HG03108 (cell line): ENCODE data around the gene GOLGA8H.
"Not testable (repeated sequence)": the region's sequence is repeated elsewhere in the genome, so short reads cannot be mapped to it uniquely, and the experiment has no call there.

Experiments
- ATAC-seq: cut with Tn5 transposase; IDR thresholded peaks from one replicate; pipeline ENCODE4 v1.9.1; 2021; ENCODE audit warnings: moderate library complexity; ENCODE audit not compliant: unreplicated experiment

GOLGA8H gene

DNA sequence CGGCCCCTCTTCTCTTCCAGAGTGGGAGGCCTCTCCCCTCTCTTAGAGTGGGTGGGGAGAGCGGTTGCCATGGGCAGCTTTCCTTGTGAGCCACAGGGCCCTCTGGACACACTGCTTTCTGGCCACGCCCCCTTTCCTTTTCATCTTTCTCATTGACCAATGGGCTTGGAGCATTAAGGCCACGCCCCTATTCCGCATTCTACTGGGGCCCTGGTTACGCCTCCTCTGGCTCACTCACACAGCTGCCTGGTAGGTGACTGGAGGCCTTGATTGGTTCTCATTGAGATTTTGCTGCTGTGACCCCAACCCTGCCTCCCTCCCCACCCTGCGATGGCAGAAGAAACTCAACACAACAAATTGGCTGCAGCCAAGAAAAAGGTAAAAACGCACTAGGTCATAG, at the start of gene GOLGA8H:
TSS of gene GOLGA8H (plus strand) at position 233 of the 400 bp plus-strand sequence. CDS start at position 331, 98 bp downstream.
- ATAC-seq = not testable (repeated sequence)

- ATAC-seq = not testable (repeated sequence)
Measured at GRCh38 chr15:30566949-30567348, 36.9 kb upstream of the GOLGA8H start.

DNA sequence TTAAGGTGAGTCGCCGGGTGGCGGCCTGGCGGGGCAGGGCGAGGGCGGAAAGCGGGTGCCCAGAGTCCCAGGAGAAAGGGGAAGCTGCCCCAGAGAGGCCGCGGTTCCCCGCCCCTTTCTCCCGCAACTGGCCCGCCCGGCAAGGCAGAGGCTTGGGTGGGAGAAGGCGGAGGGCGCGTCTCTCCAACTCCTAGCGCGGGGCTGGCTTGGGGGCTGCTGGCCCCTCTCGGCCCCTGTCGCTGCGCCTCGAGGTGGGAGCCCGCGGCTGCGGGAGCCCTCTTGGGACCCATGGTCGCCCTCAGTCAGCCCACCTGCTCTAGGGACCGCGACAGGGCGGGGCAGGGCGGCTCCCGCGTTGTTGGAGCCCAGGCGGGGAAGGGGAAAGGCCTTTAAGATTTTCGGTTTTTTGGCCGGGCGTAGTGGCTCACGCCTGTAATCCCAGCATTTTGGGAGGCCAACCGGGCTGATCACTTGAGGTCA, 30.8 kb upstream of the GOLGA8H start:
- not testable (repeated sequence) for ATAC-seq

- not testable (repeated sequence) for ATAC-seq
Measured at GRCh38 chr15:30579394-30579970, 24.3 kb upstream of the GOLGA8H start.

DNA sequence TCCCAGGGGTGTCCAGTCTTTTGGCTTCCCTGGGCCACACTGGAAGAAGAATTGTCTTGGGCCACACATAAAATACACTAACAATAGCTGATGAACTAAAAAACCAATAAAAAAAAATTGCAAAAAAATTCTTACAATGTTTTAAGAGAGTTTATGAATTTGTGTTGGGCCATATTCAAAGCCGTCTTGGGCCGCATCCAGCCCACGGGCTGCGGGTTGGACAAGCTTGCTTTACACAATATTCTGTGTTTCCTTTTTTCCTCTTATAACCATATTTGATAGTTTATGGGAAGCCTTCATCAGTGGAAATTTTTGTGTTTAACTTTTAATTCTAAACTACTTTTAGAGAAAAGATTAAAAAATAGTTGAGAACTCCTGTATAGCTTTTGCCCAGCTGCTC, 23.1 kb upstream of the GOLGA8H start:
- ATAC-seq = not testable (repeated sequence)

- not testable (repeated sequence) for ATAC-seq
Measured at GRCh38 chr15:30598953-30599352, 4.9 kb upstream of the GOLGA8H start.

DNA sequence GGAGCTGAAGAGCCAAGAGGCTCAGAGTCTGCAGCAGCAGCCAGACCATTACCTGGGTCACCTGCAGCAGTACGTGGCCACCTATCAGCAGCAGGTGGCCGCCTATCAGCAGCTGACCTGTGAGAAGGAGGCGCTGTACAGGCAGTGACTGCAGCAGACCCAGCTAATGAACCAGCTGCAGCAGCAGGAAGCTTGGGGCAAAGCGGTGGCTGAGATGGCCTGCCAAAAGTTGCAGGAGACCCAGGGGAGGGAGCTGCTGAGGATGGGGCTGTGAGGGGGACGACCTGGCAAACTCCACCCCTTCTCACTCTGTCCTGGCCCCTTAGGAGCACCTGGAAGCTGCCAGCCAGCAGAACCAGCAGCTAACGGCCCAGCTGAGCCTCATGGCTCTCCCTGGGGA, 8.4 kb downstream of the GOLGA8H start:
- not testable (repeated sequence) for ATAC-seq

- not testable (repeated sequence) for ATAC-seq
Measured at GRCh38 chr15:30621342-30621741, 17.5 kb downstream of the GOLGA8H start.

GRCh38 chr15:30625436-30626193, 21.8 kb downstream of the GOLGA8H start, which contains the start of gene ARHGAP11B:
ARHGAP11B (plus strand) TSS chr15:30626128.
- peak; percentile 89 for ATAC-seq

DNA sequence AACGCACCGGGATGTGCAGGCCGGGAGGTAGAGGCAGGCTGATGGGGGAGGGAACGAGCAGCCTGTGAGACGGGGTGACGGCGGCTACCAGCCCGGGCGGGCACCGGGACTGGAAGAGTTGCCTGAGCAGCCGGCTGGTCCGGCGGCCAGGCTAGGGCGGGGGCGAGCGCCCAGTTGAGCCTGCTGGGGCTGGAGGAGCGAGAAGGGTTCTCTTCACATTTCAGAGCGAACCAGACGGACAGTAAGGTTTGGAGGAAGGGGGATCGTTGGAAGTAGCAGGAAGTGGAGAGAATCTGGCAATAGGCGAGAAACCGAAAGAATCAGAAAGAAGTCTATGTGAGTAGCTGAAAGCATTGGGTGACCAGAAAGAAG, 22.4 kb downstream of the GOLGA8H start:
- ATAC-seq = not testable (repeated sequence)

GRCh38 chr15:30626632-30627031, 22.8 kb downstream of the GOLGA8H start:
- not testable (repeated sequence) for ATAC-seq

- ATAC-seq = peak; percentile 83
Measured at GRCh38 chr15:30650012-30650929, 46.4 kb downstream of the GOLGA8H start.

- not testable (repeated sequence) for ATAC-seq
Measured at GRCh38 chr15:30661154-30661553, 57.3 kb downstream of the GOLGA8H start.
